ENCODE results near the gene GLIS1.

GLIS1 gene

GRCh38 chr1:53735261-53735660, 3.7 kb downstream of the GLIS1 start:
- Histone ChIP-seq H3K27me3 (ENCODE audit: control insufficient read depth, insufficient read depth, low read length) (peaks cover 63% of the 10 kb centered on the region), H3K36me3 (ENCODE audit: control insufficient read depth, low read depth, low read length) (no peaks in the 10 kb centered on the region), H3K27ac (ENCODE audit: low read length) (no peak overlapping the region), H3K4me1 (ENCODE audit: control insufficient read depth, low read depth, low read length) (no peaks in the 10 kb centered on the region), H3K4me3 (ENCODE audit: low read length) (no peak overlapping the region), H3K9me3 (ENCODE audit: control insufficient read depth, low read depth, low read length) (no peaks in the 10 kb centered on the region), H3K9ac (ENCODE audit: low read length) (no peak overlapping the region)

GRCh38 chr1:53734650-53735211, 4.2 kb downstream of the GLIS1 start:
- H3K36me3 ChIP-seq (ENCODE audit: control insufficient read depth, low read depth, low read length): no peaks in the 10 kb centered on the region
- H3K27me3 ChIP-seq (ENCODE audit: control insufficient read depth, insufficient read depth, low read length): peaks cover 57% of the 10 kb centered on the region
- H3K27ac ChIP-seq (ENCODE audit: low read length): no peak overlapping the region
- no peak overlapping the region for H3K9ac ChIP-seq (ENCODE audit: low read length)
- no peaks in the 10 kb centered on the region for H3K9me3 ChIP-seq (ENCODE audit: control insufficient read depth, low read depth, low read length)
- no peak overlapping the region for H3K4me3 ChIP-seq (ENCODE audit: low read length)
- no peaks in the 10 kb centered on the region for H3K4me1 ChIP-seq (ENCODE audit: control insufficient read depth, low read depth, low read length)

- Histone ChIP-seq H3K9ac (ENCODE audit: low read length) (no peak overlapping the region), H3K27ac (ENCODE audit: low read length) (no peak overlapping the region), H3K36me3 (ENCODE audit: control insufficient read depth, low read depth, low read length) (no peaks in the 10 kb centered on the region), H3K9me3 (ENCODE audit: control insufficient read depth, low read depth, low read length) (no peaks in the 10 kb centered on the region), H3K27me3 (ENCODE audit: control insufficient read depth, insufficient read depth, low read length) (peaks cover 52% of the 10 kb centered on the region), H3K4me3 (ENCODE audit: low read length) (no peak overlapping the region), H3K4me1 (ENCODE audit: control insufficient read depth, low read depth, low read length) (no peaks in the 10 kb centered on the region)
Measured at GRCh38 chr1:53733975-53734649, 4.9 kb downstream of the GLIS1 start.

- H3K27me3 ChIP-seq (ENCODE audit: control insufficient read depth, insufficient read depth, low read length): peaks cover 47% of the 10 kb centered on the region
- H3K9ac ChIP-seq (ENCODE audit: low read length): no peak overlapping the region
- H3K27ac ChIP-seq (ENCODE audit: low read length): no peak overlapping the region
- no peaks in the 10 kb centered on the region for H3K4me1 ChIP-seq (ENCODE audit: control insufficient read depth, low read depth, low read length)
- H3K9me3 ChIP-seq (ENCODE audit: control insufficient read depth, low read depth, low read length): no peaks in the 10 kb centered on the region
- no peaks in the 10 kb centered on the region for H3K36me3 ChIP-seq (ENCODE audit: control insufficient read depth, low read depth, low read length)
- H3K4me3 ChIP-seq (ENCODE audit: low read length): no peak overlapping the region
Measured at GRCh38 chr1:53733447-53733931, 5.5 kb downstream of the GLIS1 start.

- Histone ChIP-seq H3K4me1 (ENCODE audit: control insufficient read depth, low read depth, low read length) (no peaks in the 10 kb centered on the region), H3K27ac (ENCODE audit: low read length) (no peak overlapping the region), H3K9ac (ENCODE audit: low read length) (no peak overlapping the region), H3K9me3 (ENCODE audit: control insufficient read depth, low read depth, low read length) (no peaks in the 10 kb centered on the region), H3K4me3 (ENCODE audit: low read length) (no peak overlapping the region), H3K36me3 (ENCODE audit: control insufficient read depth, low read depth, low read length) (no peaks in the 10 kb centered on the region), H3K27me3 (ENCODE audit: control insufficient read depth, insufficient read depth, low read length) (peaks cover 42% of the 10 kb centered on the region)
Measured at GRCh38 chr1:53732912-53733317, 6.0 kb downstream of the GLIS1 start.

- H3K4me1 ChIP-seq (ENCODE audit: control insufficient read depth, low read depth, low read length): no peaks in the 10 kb centered on the region
- H3K27ac ChIP-seq (ENCODE audit: low read length): no peak overlapping the region
- no peak overlapping the region for H3K9ac ChIP-seq (ENCODE audit: low read length)
Measured at GRCh38 chr1:53732409-53732808, 6.6 kb downstream of the GLIS1 start.

GRCh38 chr1:53731779-53732305, 7.1 kb downstream of the GLIS1 start:
- no peak overlapping the region for H3K9ac ChIP-seq (ENCODE audit: low read length)
- H3K36me3 ChIP-seq (ENCODE audit: control insufficient read depth, low read depth, low read length): no peaks in the 10 kb centered on the region
- no peaks in the 10 kb centered on the region for H3K9me3 ChIP-seq (ENCODE audit: control insufficient read depth, low read depth, low read length)
- no peak overlapping the region for H3K27ac ChIP-seq (ENCODE audit: low read length)
- H3K4me1 ChIP-seq (ENCODE audit: control insufficient read depth, low read depth, low read length): no peaks in the 10 kb centered on the region
- peaks cover 31% of the 10 kb centered on the region for H3K27me3 ChIP-seq (ENCODE audit: control insufficient read depth, insufficient read depth, low read length)
- no peak overlapping the region for H3K4me3 ChIP-seq (ENCODE audit: low read length)

More at GRCh38 chr1:53732409-53732808, 6.6 kb downstream of the GLIS1 start:
- no peaks in the 10 kb centered on the region for H3K36me3 ChIP-seq (ENCODE audit: control insufficient read depth, low read depth, low read length)
- H3K9me3 ChIP-seq (ENCODE audit: control insufficient read depth, low read depth, low read length): no peaks in the 10 kb centered on the region
- peaks cover 37% of the 10 kb centered on the region for H3K27me3 ChIP-seq (ENCODE audit: control insufficient read depth, insufficient read depth, low read length)
- no peak overlapping the region for H3K4me3 ChIP-seq (ENCODE audit: low read length)

- Histone ChIP-seq H3K9me3 (ENCODE audit: control insufficient read depth, low read depth, low read length) (no peaks in the 10 kb centered on the region), H3K27me3 (ENCODE audit: control insufficient read depth, insufficient read depth, low read length) (peaks cover 24% of the 10 kb centered on the region), H3K4me1 (ENCODE audit: control insufficient read depth, low read depth, low read length) (no peaks in the 10 kb centered on the region), H3K9ac (ENCODE audit: low read length) (no peak overlapping the region), H3K27ac (ENCODE audit: low read length) (no peak overlapping the region), H3K4me3 (ENCODE audit: low read length) (no peak overlapping the region), H3K36me3 (ENCODE audit: control insufficient read depth, low read depth, low read length) (no peaks in the 10 kb centered on the region)
Measured at GRCh38 chr1:53731043-53731600, 7.8 kb downstream of the GLIS1 start.

GRCh38 chr1:53730224-53730865, 8.6 kb downstream of the GLIS1 start:
- Histone ChIP-seq H3K4me1 (ENCODE audit: control insufficient read depth, low read depth, low read length) (no peaks in the 10 kb centered on the region), H3K27ac (ENCODE audit: low read length) (no peak overlapping the region), H3K36me3 (ENCODE audit: control insufficient read depth, low read depth, low read length) (no peaks in the 10 kb centered on the region), H3K4me3 (ENCODE audit: low read length) (no peak overlapping the region), H3K9me3 (ENCODE audit: control insufficient read depth, low read depth, low read length) (no peaks in the 10 kb centered on the region), H3K9ac (ENCODE audit: low read length) (no peak overlapping the region), H3K27me3 (ENCODE audit: control insufficient read depth, insufficient read depth, low read length) (peaks cover 16% of the 10 kb centered on the region)

- H3K36me3 ChIP-seq (ENCODE audit: control insufficient read depth, low read depth, low read length): no peaks in the 10 kb centered on the region
- no peak overlapping the region for H3K9ac ChIP-seq (ENCODE audit: low read length)
- peaks cover 9% of the 10 kb centered on the region for H3K27me3 ChIP-seq (ENCODE audit: control insufficient read depth, insufficient read depth, low read length)
- no peaks in the 10 kb centered on the region for H3K9me3 ChIP-seq (ENCODE audit: control insufficient read depth, low read depth, low read length)
- H3K27ac ChIP-seq (ENCODE audit: low read length): no peak overlapping the region
- H3K4me1 ChIP-seq (ENCODE audit: control insufficient read depth, low read depth, low read length): no peaks in the 10 kb centered on the region
- H3K4me3 ChIP-seq (ENCODE audit: low read length): no peak overlapping the region
Measured at GRCh38 chr1:53729456-53730223, 9.3 kb downstream of the GLIS1 start.

All from iPS-18a (cell line).